Neural cell (in vitro differentiated cells): Measurements from ENCODE around the gene ADISSP.

Experiments used
- CTCF ChIP-seq: fragments of 450-650 bp; IDR thresholded peaks from 2 replicates; pipeline ENCODE4 v1.5.1; 2014; ENCODE audit warnings: antibody characterized with exemption, mild to moderate bottlenecking, moderate library complexity; ENCODE audit not compliant: poor library complexity, severe bottlenecking
- EZH2 ChIP-seq: fragments of 200-600, 300-800 bp; shearing (Covaris generic), sonication (generic); IDR thresholded peaks from 2 replicates; pipeline ENCODE4 v1.6.1; 2014; ENCODE audit warnings: antibody characterized with exemption, low read length, borderline replicate concordance, mild to moderate bottlenecking; ENCODE audit not compliant: insufficient read depth, poor library complexity, severe bottlenecking
- POLR2AphosphoS5 ChIP-seq: IDR thresholded peaks from 2 replicates; pipeline ENCODE4 v1.6.1; 2012
- RAD21 ChIP-seq: fragments of 450-650 bp; conservative IDR thresholded peaks from 2 replicates; pipeline ENCODE4 v1.6.1; 2014; ENCODE audit warnings: antibody characterized with exemption, mild to moderate bottlenecking, moderate library complexity
- REST ChIP-seq: IDR thresholded peaks from 2 replicates; pipeline ENCODE4 v1.6.1; 2012; ENCODE audit warnings: borderline replicate concordance
- TAF1 ChIP-seq: IDR thresholded peaks from 2 replicates; pipeline ENCODE4 v1.6.1; 2012; ENCODE audit warnings: low read depth

DNA sequence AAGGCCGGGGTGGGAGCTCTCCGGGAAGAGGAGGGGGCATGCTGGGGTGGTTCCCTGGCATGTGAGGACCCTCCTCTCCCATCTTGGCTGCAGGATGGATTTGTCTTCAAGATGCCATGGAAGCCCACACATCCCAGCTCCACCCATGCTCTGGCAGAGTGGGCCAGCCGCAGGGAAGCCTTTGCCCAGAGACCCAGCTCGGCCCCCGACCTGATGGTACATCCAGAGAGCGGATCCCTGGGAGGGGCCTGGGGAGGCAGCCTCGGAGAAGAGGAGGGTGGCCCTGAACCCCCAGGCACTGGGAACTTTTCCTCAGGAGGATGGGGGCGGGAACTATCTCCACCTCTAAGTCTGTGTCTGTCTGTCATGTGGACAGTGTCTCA is 33.3 kb upstream of the ADISSP start:
- TF ChIP-seq REST (no peak), CTCF (no peak), EZH2 (no peak), RAD21 (no peak), POLR2AphosphoS5 (no peak), TAF1 (no peak)
